ENCODE results near the gene RC3H2. TPM values are rescaled to one million over a fixed set of nuclear protein-coding genes. Genes with fewer than 3 reads are reported as not detected.
"Not testable (repeated sequence)": the region's sequence is repeated elsewhere in the genome, so short reads cannot be mapped to it uniquely, and the experiment has no call there.

RC3H2 gene
- total and polyA plus RNA-seq, 4 donors = 10.8 to 54.1 (median 33.8) TPM

GRCh38 chr9:122845116-122845515 is 60.0 kb downstream of the RC3H2 start:
- intact Hi-C loops (cut with DNase I) = no loop called here
- Histone ChIP-seq H3K4me1 (ENCODE audit: control insufficient read depth in 1 of 2, insufficient read depth in 2 of 2, low read length in 2 of 2) (no peaks in the 10 kb centered on the region), H3K9me3 (ENCODE audit: control insufficient read depth, low read length) (no peaks in the 10 kb centered on the region), H3K36me3 (ENCODE audit: control insufficient read depth in 1 of 2, insufficient read depth in 2 of 2, low read length in 1 of 2) (no peaks in the 10 kb centered on the region), H3K27me3 (ENCODE audit: control insufficient read depth in 1 of 2, insufficient read depth in 2 of 2, low read length in 1 of 2) (no peaks in the 10 kb centered on the region), H3K27ac (ENCODE audit: low read depth in 1 of 2, low read length in 2 of 2) (no peak overlapping the region), H3K4me3 (ENCODE audit: low read length in 2 of 2) (no peak overlapping the region)
- 81 to 85% methylated on average over 3 of the region's 3 CpGs for WGBS, 2 donors
- ATAC-seq (ENCODE audit: low FRiP score) (no peak), DNase-seq (no peak)

GRCh38 chr9:122844137-122844536 is 61.0 kb downstream of the RC3H2 start:
- no peak for ATAC-seq (ENCODE audit: low FRiP score)
- intact Hi-C loops (cut with DNase I) = no loop called here
- Histone ChIP-seq H3K4me1 (ENCODE audit: control insufficient read depth in 1 of 2, insufficient read depth in 2 of 2, low read length in 2 of 2) (no peaks in the 10 kb centered on the region), H3K36me3 (ENCODE audit: control insufficient read depth in 1 of 2, insufficient read depth in 2 of 2, low read length in 1 of 2) (no peaks in the 10 kb centered on the region), H3K4me3 (ENCODE audit: low read length in 2 of 2) (no peak overlapping the region), H3K27me3 (ENCODE audit: control insufficient read depth in 1 of 2, insufficient read depth in 2 of 2, low read length in 1 of 2) (no peaks in the 10 kb centered on the region), H3K27ac (ENCODE audit: low read depth in 1 of 2, low read length in 2 of 2) (no peak overlapping the region), H3K9me3 (ENCODE audit: control insufficient read depth, low read length) (no peaks in the 10 kb centered on the region)
- 98 to 100% methylated on average over 1 of the region's 1 CpG for WGBS, 2 donors
- DNase-seq = no peak

GRCh38 chr9:122841501-122841900 is 63.7 kb downstream of the RC3H2 start:
- DNase-seq = no peak
- 67 to 69% methylated on average over 4 of the region's 4 CpGs for WGBS, 2 donors
- no peak for ATAC-seq (ENCODE audit: low FRiP score)

GRCh38 chr9:122838441-122838840 is 66.7 kb downstream of the RC3H2 start:
- H3K27ac ChIP-seq (ENCODE audit: low read depth in 1 of 2, low read length in 2 of 2); H3K27me3 ChIP-seq (ENCODE audit: control insufficient read depth in 1 of 2, insufficient read depth in 2 of 2, low read length in 1 of 2); ATAC-seq (ENCODE audit: low FRiP score); H3K9me3 ChIP-seq (ENCODE audit: control insufficient read depth, low read length); DNase-seq; H3K36me3 ChIP-seq (ENCODE audit: control insufficient read depth in 1 of 2, insufficient read depth in 2 of 2, low read length in 1 of 2); H3K4me1 ChIP-seq (ENCODE audit: control insufficient read depth in 1 of 2, insufficient read depth in 2 of 2, low read length in 2 of 2); intact Hi-C loops (cut with DNase I); H3K4me3 ChIP-seq (ENCODE audit: low read length in 2 of 2): not testable (repeated sequence)
- WGBS, 2 donors = 79 to 81% methylated on average over 3 of the region's 3 CpGs

More at GRCh38 chr9:122841501-122841900, 63.7 kb downstream of the RC3H2 start:
- Histone ChIP-seq H3K27me3 (ENCODE audit: control insufficient read depth in 1 of 2, insufficient read depth in 2 of 2, low read length in 1 of 2) (no peaks in the 10 kb centered on the region), H3K4me3 (ENCODE audit: low read length in 2 of 2) (no peak overlapping the region), H3K36me3 (ENCODE audit: control insufficient read depth in 1 of 2, insufficient read depth in 2 of 2, low read length in 1 of 2) (no peaks in the 10 kb centered on the region), H3K9me3 (ENCODE audit: control insufficient read depth, low read length) (no peaks in the 10 kb centered on the region), H3K4me1 (ENCODE audit: control insufficient read depth in 1 of 2, insufficient read depth in 2 of 2, low read length in 2 of 2) (no peaks in the 10 kb centered on the region), H3K27ac (ENCODE audit: low read depth in 1 of 2, low read length in 2 of 2) (no peak overlapping the region)
- intact Hi-C loops (cut with DNase I) = no loop called here

- Histone ChIP-seq H3K36me3 (ENCODE audit: control insufficient read depth in 1 of 2, insufficient read depth in 2 of 2, low read length in 1 of 2) (no peaks in the 10 kb centered on the region), H3K9me3 (ENCODE audit: control insufficient read depth, low read length) (no peaks in the 10 kb centered on the region), H3K27me3 (ENCODE audit: control insufficient read depth in 1 of 2, insufficient read depth in 2 of 2, low read length in 1 of 2) (no peaks in the 10 kb centered on the region), H3K4me1 (ENCODE audit: control insufficient read depth in 1 of 2, insufficient read depth in 2 of 2, low read length in 2 of 2) (no peaks in the 10 kb centered on the region), H3K4me3 (ENCODE audit: low read length in 2 of 2) (no peak overlapping the region), H3K27ac (ENCODE audit: low read depth in 1 of 2, low read length in 2 of 2) (no peak overlapping the region)
- intact Hi-C loops (cut with DNase I) = no loop called here
- DNase-seq (peak in 1 of 2 donors; percentile 51), ATAC-seq (ENCODE audit: low FRiP score) (no peak)
- 92 to 94% methylated on average over 14 of the region's 14 CpGs for whole genome bisulfite sequencing, 2 donors
Measured at GRCh38 chr9:122837266-122837850, 67.8 kb downstream of the RC3H2 start.

GRCh38 chr9:122835313-122835731 is 69.8 kb downstream of the RC3H2 start:
- Histone ChIP-seq H3K9me3 (ENCODE audit: control insufficient read depth, low read length) (no peaks in the 10 kb centered on the region), H3K27ac (ENCODE audit: low read depth in 1 of 2, low read length in 2 of 2) (no peak overlapping the region), H3K36me3 (ENCODE audit: control insufficient read depth in 1 of 2, insufficient read depth in 2 of 2, low read length in 1 of 2) (no peaks in the 10 kb centered on the region), H3K27me3 (ENCODE audit: control insufficient read depth in 1 of 2, insufficient read depth in 2 of 2, low read length in 1 of 2) (no peaks in the 10 kb centered on the region), H3K4me1 (ENCODE audit: control insufficient read depth in 1 of 2, insufficient read depth in 2 of 2, low read length in 2 of 2) (no peaks in the 10 kb centered on the region), H3K4me3 (ENCODE audit: low read length in 2 of 2) (no peak overlapping the region)
- intact Hi-C loops (cut with DNase I) = no loop called here
- ATAC-seq (ENCODE audit: low FRiP score) = no peak
- WGBS, 2 donors = 60 to 69% methylated on average over 4 of the region's 4 CpGs
- peak in 1 of 2 donors; percentile 26 for DNase-seq

GRCh38 chr9:122832194-122832593 is 73.0 kb downstream of the RC3H2 start:
- no peak overlapping the region for H3K27ac ChIP-seq (ENCODE audit: low read depth in 1 of 2, low read length in 2 of 2)
- no peak overlapping the region for H3K4me3 ChIP-seq (ENCODE audit: low read length in 2 of 2)
- no peaks in the 10 kb centered on the region for H3K36me3 ChIP-seq (ENCODE audit: control insufficient read depth in 1 of 2, insufficient read depth in 2 of 2, low read length in 1 of 2)
- DNase-seq (no peak), ATAC-seq (ENCODE audit: low FRiP score) (no peak)
- H3K9me3 ChIP-seq (ENCODE audit: control insufficient read depth, low read length) = no peaks in the 10 kb centered on the region
- H3K27me3 ChIP-seq (ENCODE audit: control insufficient read depth in 1 of 2, insufficient read depth in 2 of 2, low read length in 1 of 2) = no peaks in the 10 kb centered on the region
- 81 to 83% methylated on average over 3 of the region's 3 CpGs for WGBS, 2 donors
- H3K4me1 ChIP-seq (ENCODE audit: control insufficient read depth in 1 of 2, insufficient read depth in 2 of 2, low read length in 2 of 2) = peaks cover 0 to 1% of the 10 kb centered on the region in 2 donors
- intact Hi-C loops (cut with DNase I) = no loop called here

GRCh38 chr9:122828965-122829284 is 76.2 kb downstream of the RC3H2 start:
- intact Hi-C loops (cut with DNase I); H3K4me1 ChIP-seq (ENCODE audit: control insufficient read depth in 1 of 2, insufficient read depth in 2 of 2, low read length in 2 of 2); H3K36me3 ChIP-seq (ENCODE audit: control insufficient read depth in 1 of 2, insufficient read depth in 2 of 2, low read length in 1 of 2); ATAC-seq (ENCODE audit: low FRiP score); H3K27ac ChIP-seq (ENCODE audit: low read depth in 1 of 2, low read length in 2 of 2); H3K27me3 ChIP-seq (ENCODE audit: control insufficient read depth in 1 of 2, insufficient read depth in 2 of 2, low read length in 1 of 2); H3K9me3 ChIP-seq (ENCODE audit: control insufficient read depth, low read length): not testable (repeated sequence)
- WGBS, 2 donors = 69 to 71% methylated on average over 18 of the region's 18 CpGs
- H3K4me3 ChIP-seq (ENCODE audit: low read length in 2 of 2) = peak overlapping the region; percentile 46 to 63
- DNase-seq = peak in 1 of 2 donors; percentile 50

GRCh38 chr9:122827761-122828093 is 77.4 kb downstream of the RC3H2 start:
- 1% methylated on average over 8 of the region's 8 CpGs for WGBS, 2 donors
- H3K9me3 ChIP-seq (ENCODE audit: control insufficient read depth, low read length) = no peaks in the 10 kb centered on the region

More at GRCh38 chr9:122827761-122828093, 77.4 kb downstream of the RC3H2 start:
- peaks cover 0 to 6% of the 10 kb centered on the region in 2 donors for H3K4me1 ChIP-seq (ENCODE audit: control insufficient read depth in 1 of 2, insufficient read depth in 2 of 2, low read length in 2 of 2)
- DNase-seq (no peak), ATAC-seq (ENCODE audit: low FRiP score) (peak; percentile 33)
- intact Hi-C loops (cut with DNase I) = no loop called here
- no peaks in the 10 kb centered on the region for H3K27me3 ChIP-seq (ENCODE audit: control insufficient read depth in 1 of 2, insufficient read depth in 2 of 2, low read length in 1 of 2)
- peak overlapping the region; percentile 68 to 95 for H3K4me3 ChIP-seq (ENCODE audit: low read length in 2 of 2)
- H3K27ac ChIP-seq (ENCODE audit: low read depth in 1 of 2, low read length in 2 of 2) = peak overlapping the region; percentile 81 to 88
- H3K36me3 ChIP-seq (ENCODE audit: control insufficient read depth in 1 of 2, insufficient read depth in 2 of 2, low read length in 1 of 2) = peaks cover 0 to 2% of the 10 kb centered on the region in 2 donors
